SK-N-SH treated with all-trans-retinoic acid at 6 μM for 48 hours (cell line): ENCODE results near the gene SYPL1.

ENCODE experiments used
- OSR1 ChIP-seq: fragments of 250-450 bp; sonication (Bioruptor Pico); IDR thresholded peaks from 2 replicates; pipeline ENCODE4 v1.8.0; 2022; ENCODE audit warnings: moderate library complexity, mild to moderate bottlenecking, inconsistent platforms
- SNAI2 ChIP-seq: fragments of 250-450 bp; sonication (Bioruptor Pico); IDR thresholded peaks from 2 replicates; pipeline ENCODE4 v1.5.0; 2020; ENCODE audit warnings: mild to moderate bottlenecking, moderate library complexity
- ZNF70 ChIP-seq: fragments of 450-650 bp; formaldehyde crosslinking; IDR thresholded peaks from 2 replicates; pipeline ENCODE4 v1.5.0; 2020; ENCODE audit warnings: mild to moderate bottlenecking, moderate library complexity
- TF ChIP-seq, protein P1 (sequence below): fragments of 250-450 bp; sonication (Bioruptor Pico); IDR thresholded peaks from 2 replicates; pipeline ENCODE4 v1.8.0; 2020; ENCODE audit warnings: mild to moderate bottlenecking, moderate library complexity, borderline replicate concordance
- TF ChIP-seq, protein P2 (sequence below): fragments of 250-450 bp; sonication (Bioruptor Pico); IDR thresholded peaks from 2 replicates; pipeline ENCODE4 v1.8.0; 2021; ENCODE audit warnings: low read depth, mild to moderate bottlenecking, moderate library complexity, borderline replicate concordance

DNA sequence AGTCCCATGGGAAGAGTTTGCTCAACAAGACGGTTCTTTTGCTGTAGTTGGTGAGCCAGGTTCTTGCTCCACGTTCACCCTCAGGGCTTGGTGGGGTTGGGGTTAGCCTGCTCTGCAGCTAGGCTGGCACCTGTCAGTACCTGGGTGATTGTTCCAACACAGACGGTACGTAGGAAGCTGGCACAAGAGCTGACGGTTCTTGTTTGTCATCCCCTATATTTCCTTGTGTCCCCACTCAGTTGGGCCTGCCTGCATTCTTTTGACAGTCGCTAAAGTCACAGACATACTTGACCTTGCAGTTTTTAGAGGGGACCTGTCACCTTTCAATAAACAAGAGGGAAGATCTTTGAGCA is 40.2 kb upstream of the SYPL1 start:
- TF ChIP-seq OSR1 (CRISPR knock-in tag): no peak
- TF ChIP-seq ZNF70 (CRISPR knock-in tag): no peak
- TF ChIP-seq, protein P1, sequence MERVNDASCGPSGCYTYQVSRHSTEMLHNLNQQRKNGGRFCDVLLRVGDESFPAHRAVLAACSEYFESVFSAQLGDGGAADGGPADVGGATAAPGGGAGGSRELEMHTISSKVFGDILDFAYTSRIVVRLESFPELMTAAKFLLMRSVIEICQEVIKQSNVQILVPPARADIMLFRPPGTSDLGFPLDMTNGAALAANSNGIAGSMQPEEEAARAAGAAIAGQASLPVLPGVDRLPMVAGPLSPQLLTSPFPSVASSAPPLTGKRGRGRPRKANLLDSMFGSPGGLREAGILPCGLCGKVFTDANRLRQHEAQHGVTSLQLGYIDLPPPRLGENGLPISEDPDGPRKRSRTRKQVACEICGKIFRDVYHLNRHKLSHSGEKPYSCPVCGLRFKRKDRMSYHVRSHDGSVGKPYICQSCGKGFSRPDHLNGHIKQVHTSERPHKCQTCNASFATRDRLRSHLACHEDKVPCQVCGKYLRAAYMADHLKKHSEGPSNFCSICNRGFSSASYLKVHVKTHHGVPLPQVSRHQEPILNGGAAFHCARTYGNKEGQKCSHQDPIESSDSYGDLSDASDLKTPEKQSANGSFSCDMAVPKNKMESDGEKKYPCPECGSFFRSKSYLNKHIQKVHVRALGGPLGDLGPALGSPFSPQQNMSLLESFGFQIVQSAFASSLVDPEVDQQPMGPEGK: no peak
- TF ChIP-seq SNAI2: no peak
- TF ChIP-seq, protein P2, sequence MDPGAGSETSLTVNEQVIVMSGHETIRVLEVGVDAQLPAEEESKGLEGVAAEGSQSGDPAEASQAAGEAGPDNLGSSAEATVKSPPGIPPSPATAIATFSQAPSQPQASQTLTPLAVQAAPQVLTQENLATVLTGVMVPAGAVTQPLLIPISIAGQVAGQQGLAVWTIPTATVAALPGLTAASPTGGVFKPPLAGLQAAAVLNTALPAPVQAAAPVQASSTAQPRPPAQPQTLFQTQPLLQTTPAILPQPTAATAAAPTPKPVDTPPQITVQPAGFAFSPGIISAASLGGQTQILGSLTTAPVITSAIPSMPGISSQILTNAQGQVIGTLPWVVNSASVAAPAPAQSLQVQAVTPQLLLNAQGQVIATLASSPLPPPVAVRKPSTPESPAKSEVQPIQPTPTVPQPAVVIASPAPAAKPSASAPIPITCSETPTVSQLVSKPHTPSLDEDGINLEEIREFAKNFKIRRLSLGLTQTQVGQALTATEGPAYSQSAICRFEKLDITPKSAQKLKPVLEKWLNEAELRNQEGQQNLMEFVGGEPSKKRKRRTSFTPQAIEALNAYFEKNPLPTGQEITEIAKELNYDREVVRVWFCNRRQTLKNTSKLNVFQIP: no peak
